Activated CD4-positive, CD25-positive, alpha-beta regulatory T cell (primary cell): ENCODE data around the gene PRRC2C.
"Not testable (repeated sequence)": the region's sequence is repeated elsewhere in the genome, so short reads cannot be mapped to it uniquely, and the experiment has no call there.

Source experiments
- DNase-seq, 4 experiments: peaks; one replicate each; lab custom pipeline; 2025; lab: John Stamatoyannopoulos, UW

The PRRC2C gene

GRCh38 chr1:171585715-171586114, 100.4 kb downstream of the PRRC2C start:
- no peak for DNase-seq

GRCh38 chr1:171588230-171588629, 102.9 kb downstream of the PRRC2C start:
- DNase-seq: no peak

- no peak for DNase-seq
These were observed 104.7 kb downstream of the PRRC2C start for GRCh38 chr1:171590022-171590421.

- no peak for DNase-seq
These were observed 110.0 kb downstream of the PRRC2C start for GRCh38 chr1:171595324-171595723.

- no peak for DNase-seq
These were observed 110.8 kb downstream of the PRRC2C start for GRCh38 chr1:171596119-171596518.

GRCh38 chr1:171596705-171597104, 111.4 kb downstream of the PRRC2C start:
- no peak for DNase-seq

GRCh38 chr1:171597203-171597602, 111.9 kb downstream of the PRRC2C start:
- DNase-seq: no peak

- DNase-seq: not testable (repeated sequence)
These were observed 115.0 kb downstream of the PRRC2C start for GRCh38 chr1:171600310-171600709.

- no peak for DNase-seq
These were observed 115.5 kb downstream of the PRRC2C start for GRCh38 chr1:171600862-171601261.

GRCh38 chr1:171603042-171603441, 117.7 kb downstream of the PRRC2C start:
- not testable (repeated sequence) for DNase-seq

- no peak for DNase-seq
These were observed 121.1 kb downstream of the PRRC2C start for GRCh38 chr1:171606402-171606941.

GRCh38 chr1:171610385-171610784, 125.1 kb downstream of the PRRC2C start:
- no peak for DNase-seq

- no peak for DNase-seq
These were observed 126.0 kb downstream of the PRRC2C start for GRCh38 chr1:171611306-171611705.

GRCh38 chr1:171613282-171613681, 128.0 kb downstream of the PRRC2C start:
- DNase-seq: no peak

- DNase-seq: not testable (repeated sequence)
These were observed 130.0 kb downstream of the PRRC2C start for GRCh38 chr1:171615122-171615906.

GRCh38 chr1:171616586-171616985, 131.3 kb downstream of the PRRC2C start:
- DNase-seq: no peak

GRCh38 chr1:171622152-171622462, 136.8 kb downstream of the PRRC2C start, which contains the start of gene MYOCOS:
Gene MYOCOS, plus strand, starts transcription at chr1:171622243. Its CDS starts 1,641 bp downstream, at chr1:171623884.
- DNase-seq: no peak

- no peak for DNase-seq
These were observed 138.5 kb downstream of the PRRC2C start for GRCh38 chr1:171623651-171624331.

GRCh38 chr1:171625225-171625624, 139.9 kb downstream of the PRRC2C start:
- DNase-seq: no peak

- DNase-seq: no peak
These were observed 141.7 kb downstream of the PRRC2C start for GRCh38 chr1:171627020-171627419.

- no peak for DNase-seq
These were observed 142.9 kb downstream of the PRRC2C start for GRCh38 chr1:171628225-171628624.

- DNase-seq: no peak
These were observed 150.3 kb downstream of the PRRC2C start for GRCh38 chr1:171635661-171636060.

GRCh38 chr1:171636141-171636540, 150.8 kb downstream of the PRRC2C start:
- DNase-seq: no peak
